ENCODE results near the gene HMGA1. TPM values are rescaled to one million over a fixed set of nuclear protein-coding genes. Genes with fewer than 3 reads are reported as not detected.
A peak's percentile ranks its signal among the peaks of the same experiment; 100 is the strongest.

The HMGA1 gene
- total RNA-seq, 1 donor from 2014 or later, result 355 TPM

GRCh38 chr6:34284563-34285447, 48.1 kb downstream of the HMGA1 start:
- DNase-seq (ENCODE audit: extremely low spot score, unreplicated experiment), result no peak
- Mint-ChIP-seq H3K36me3 (peaks cover 24% of the 10 kb centered on the region), H3K27me3 (no peaks in the 10 kb centered on the region), H3K27ac (peak overlapping the region; percentile 31), H3K4me1 (ENCODE audit: unreplicated experiment) (peaks cover 16% of the 10 kb centered on the region), H3K9me3 (no peaks in the 10 kb centered on the region), H3K4me3 (no peak overlapping the region)
- no peak for TF ChIP-seq CTCF (conservative IDR thresholded peaks at IDR 0.05)

- Mint-ChIP-seq H3K4me3 (no peak overlapping the region), H3K4me1 (ENCODE audit: unreplicated experiment) (peaks cover 16% of the 10 kb centered on the region), H3K27me3 (no peaks in the 10 kb centered on the region), H3K36me3 (peaks cover 24% of the 10 kb centered on the region), H3K27ac (peak overlapping the region; percentile 31), H3K9me3 (no peaks in the 10 kb centered on the region)
- no peak for DNase-seq (ENCODE audit: extremely low spot score, unreplicated experiment)
- no peak for TF ChIP-seq CTCF (conservative IDR thresholded peaks at IDR 0.05)
Observed at GRCh38 chr6:34285448-34286164, 48.9 kb downstream of the HMGA1 start.

GRCh38 chr6:34288581-34288980, 51.9 kb downstream of the HMGA1 start:
- no peaks in the 10 kb centered on the region for H3K9me3 Mint-ChIP-seq
- no peaks in the 10 kb centered on the region for H3K27me3 Mint-ChIP-seq
- peaks cover 29% of the 10 kb centered on the region for H3K36me3 Mint-ChIP-seq
- DNase-seq (ENCODE audit: extremely low spot score, unreplicated experiment), result no peak
- no peak overlapping the region for H3K27ac Mint-ChIP-seq
- H3K4me3 Mint-ChIP-seq, result no peak overlapping the region
- no peak for TF ChIP-seq CTCF (conservative IDR thresholded peaks at IDR 0.05)
- H3K4me1 Mint-ChIP-seq (ENCODE audit: unreplicated experiment), result peaks cover 16% of the 10 kb centered on the region

- Mint-ChIP-seq H3K27ac (no peak overlapping the region), H3K9me3 (no peaks in the 10 kb centered on the region), H3K27me3 (no peaks in the 10 kb centered on the region), H3K4me3 (no peak overlapping the region), H3K36me3 (peaks cover 29% of the 10 kb centered on the region), H3K4me1 (ENCODE audit: unreplicated experiment) (peaks cover 16% of the 10 kb centered on the region)
- TF ChIP-seq CTCF (conservative IDR thresholded peaks at IDR 0.05), result no peak
- no peak for DNase-seq (ENCODE audit: extremely low spot score, unreplicated experiment)
Observed at GRCh38 chr6:34289137-34289536, 52.5 kb downstream of the HMGA1 start.

GRCh38 chr6:34292954-34293353, 56.3 kb downstream of the HMGA1 start:
- H3K27ac Mint-ChIP-seq, result no peak overlapping the region
- no peak for TF ChIP-seq CTCF (conservative IDR thresholded peaks at IDR 0.05)
- H3K4me1 Mint-ChIP-seq (ENCODE audit: unreplicated experiment), result peaks cover 3% of the 10 kb centered on the region
- H3K36me3 Mint-ChIP-seq, result peaks cover 26% of the 10 kb centered on the region
- H3K9me3 Mint-ChIP-seq, result no peaks in the 10 kb centered on the region
- no peak overlapping the region for H3K4me3 Mint-ChIP-seq
- no peak for DNase-seq (ENCODE audit: extremely low spot score, unreplicated experiment)
- no peaks in the 10 kb centered on the region for H3K27me3 Mint-ChIP-seq
